Vagina (tissue), 2 donors: ENCODE results near the gene NPTX2. TPM values are rescaled to one million over a fixed set of nuclear protein-coding genes. Genes with fewer than 3 reads are reported as not detected.

Source experiments
- DNase-seq, 2 donors: peaks; one replicate each; pipeline ENCODE4 v3.0.0-alpha.2; 2017; ENCODE audit errors: extremely low spot score in 2 of 2
- H3K27ac ChIP-seq: fragments of 200-600 bp; sonication (generic); one replicate; pipeline ENCODE4 v1.5.1; 2019
- H3K27me3 ChIP-seq: fragments of 200-600 bp; sonication (generic); one replicate; pipeline ENCODE4 v1.5.1; 2019
- H3K36me3 ChIP-seq, 2 donors: fragments of 200-600 bp; sonication (generic); one replicate each; pipeline ENCODE4 v1.5.1; 2017 to 2019
- H3K4me1 ChIP-seq: fragments of 200-600 bp; sonication (generic); one replicate; pipeline ENCODE4 v1.5.1; 2019
- H3K4me3 ChIP-seq, 2 donors: fragments of 200-600 bp; sonication (generic); 1 replicate in 1 of 2; 2 replicates in 1 of 2; pipeline ENCODE4 v1.5.1; 2016 to 2019
- H3K9me3 ChIP-seq: fragments of 200-600 bp; sonication (generic); one replicate; pipeline ENCODE4 v1.5.1; 2019
- CTCF ChIP-seq, 3 experiments: fragments of 450-650 bp in 2 of 3; fragments of 200-600 bp in 1 of 3; sonication (generic) in 1 of 3; IDR thresholded peaks; one replicate each; pipeline ENCODE4 v1.5.1; 2017 to 2019; ENCODE audit warnings: antibody characterized with exemption in 3 of 3, mild to moderate bottlenecking in 2 of 3, moderate library complexity in 2 of 3
- POLR2A ChIP-seq, 2 donors: fragments of 450-650 bp; IDR thresholded peaks; one replicate each; pipeline ENCODE4 v1.6.1; 2017; ENCODE audit warnings: antibody characterized with exemption in 2 of 2, mild to moderate bottlenecking in 2 of 2, moderate library complexity in 2 of 2
- POLR2AphosphoS5 ChIP-seq, 2 donors: sonication (generic); formaldehyde crosslinking; IDR thresholded peaks; one replicate each; pipeline ENCODE4 v1.9.0; 2017; ENCODE audit warnings: antibody characterized with exemption in 2 of 2, mild to moderate bottlenecking in 2 of 2, low read depth in 1 of 2; ENCODE audit not compliant: insufficient read depth in 1 of 2
- intact Hi-C: fragments of 100-400 bp; cut with DNase I; formaldehyde crosslinking; loops from one replicate; pipeline ENCODE4 v1.15.1; 2023
- total RNA-seq: library from RNA; depleted of rRNA; stranded (reverse); fragments of >200 nt; gene quantifications from one replicate; pipeline ENCODE4 v1.2.3, GENCODE V29; 2016

NPTX2 gene
- total RNA-seq, 1 donor from 2014 or later = 13.0 TPM

GRCh38 chr7:98661607-98662006 is 44.5 kb downstream of the NPTX2 start:
- no peaks in the 10 kb centered on the region for H3K4me1 ChIP-seq

GRCh38 chr7:98662289-98662688 is 45.2 kb downstream of the NPTX2 start:
- DNase-seq = no peak
- intact Hi-C loops = no loop called here

More at GRCh38 chr7:98661607-98662006, 44.5 kb downstream of the NPTX2 start:
- DNase-seq = no peak
- H3K4me3 ChIP-seq = no peak overlapping the region
- no peaks in the 10 kb centered on the region for H3K36me3 ChIP-seq
- no peak overlapping the region for H3K27ac ChIP-seq
- no peaks in the 10 kb centered on the region for H3K27me3 ChIP-seq
- intact Hi-C loops = no loop called here
- TF ChIP-seq POLR2AphosphoS5 (IDR thresholded peaks at IDR 0.05; ENCODE audit: insufficient read depth in 1 of 2, low read depth in 1 of 2) (no peak), CTCF (IDR thresholded peaks at IDR 0.05) (no peak), POLR2A (IDR thresholded peaks at IDR 0.05) (no peak)
- H3K9me3 ChIP-seq = no peaks in the 10 kb centered on the region

GRCh38 chr7:98664882-98665281 is 47.8 kb downstream of the NPTX2 start:
- no peak overlapping the region for H3K27ac ChIP-seq
- H3K4me3 ChIP-seq = no peak overlapping the region
- TF ChIP-seq CTCF (IDR thresholded peaks at IDR 0.05) (no peak), POLR2A (IDR thresholded peaks at IDR 0.05) (no peak), POLR2AphosphoS5 (IDR thresholded peaks at IDR 0.05; ENCODE audit: insufficient read depth in 1 of 2, low read depth in 1 of 2) (no peak)
- H3K36me3 ChIP-seq = no peaks in the 10 kb centered on the region
- H3K9me3 ChIP-seq = no peaks in the 10 kb centered on the region
- no peaks in the 10 kb centered on the region for H3K27me3 ChIP-seq
- DNase-seq = no peak
- no peaks in the 10 kb centered on the region for H3K4me1 ChIP-seq
- intact Hi-C loops = no loop called here

More at GRCh38 chr7:98662289-98662688, 45.2 kb downstream of the NPTX2 start:
- H3K4me1 ChIP-seq = no peaks in the 10 kb centered on the region
- H3K36me3 ChIP-seq = no peaks in the 10 kb centered on the region
- no peak overlapping the region for H3K4me3 ChIP-seq
- no peak overlapping the region for H3K27ac ChIP-seq
- no peak for TF ChIP-seq POLR2AphosphoS5 (IDR thresholded peaks at IDR 0.05; ENCODE audit: insufficient read depth in 1 of 2, low read depth in 1 of 2)
- no peak for TF ChIP-seq POLR2A (IDR thresholded peaks at IDR 0.05)
- no peak for TF ChIP-seq CTCF (IDR thresholded peaks at IDR 0.05)
- no peaks in the 10 kb centered on the region for H3K27me3 ChIP-seq
- no peaks in the 10 kb centered on the region for H3K9me3 ChIP-seq

- H3K9me3 ChIP-seq = no peaks in the 10 kb centered on the region
- TF ChIP-seq CTCF (IDR thresholded peaks at IDR 0.05) (no peak), POLR2AphosphoS5 (IDR thresholded peaks at IDR 0.05; ENCODE audit: insufficient read depth in 1 of 2, low read depth in 1 of 2) (no peak), POLR2A (IDR thresholded peaks at IDR 0.05) (no peak)
Measured at GRCh38 chr7:98668255-98668654, 51.2 kb downstream of the NPTX2 start.

GRCh38 chr7:98669329-98670000 is 52.4 kb downstream of the NPTX2 start:
- intact Hi-C loops = no loop called here
- Histone ChIP-seq H3K9me3 (no peaks in the 10 kb centered on the region), H3K27me3 (no peaks in the 10 kb centered on the region), H3K4me3 (no peak overlapping the region), H3K27ac (no peak overlapping the region), H3K36me3 (no peaks in the 10 kb centered on the region), H3K4me1 (no peaks in the 10 kb centered on the region)
- DNase-seq = no peak
- no peak for TF ChIP-seq POLR2AphosphoS5 (IDR thresholded peaks at IDR 0.05; ENCODE audit: insufficient read depth in 1 of 2, low read depth in 1 of 2)
- no peak for TF ChIP-seq POLR2A (IDR thresholded peaks at IDR 0.05)
- no peak for TF ChIP-seq CTCF (IDR thresholded peaks at IDR 0.05)

More at GRCh38 chr7:98668255-98668654, 51.2 kb downstream of the NPTX2 start:
- DNase-seq = no peak
- H3K27me3 ChIP-seq = no peaks in the 10 kb centered on the region
- no peaks in the 10 kb centered on the region for H3K4me1 ChIP-seq
- no peak overlapping the region for H3K27ac ChIP-seq
- H3K36me3 ChIP-seq = no peaks in the 10 kb centered on the region
- intact Hi-C loops = no loop called here
- H3K4me3 ChIP-seq = no peak overlapping the region
